DND-41 (cell line): ENCODE results near the gene RSPH6A.

Source experiments
- EZH2 ChIP-seq: IDR thresholded peaks from 3 replicates; pipeline ENCODE4 v1.6.1; 2012; ENCODE audit warnings: borderline replicate concordance, low read depth, mild to moderate bottlenecking, moderate library complexity, low read length, inconsistent platforms; ENCODE audit not compliant: severe bottlenecking
- TF ChIP-seq, protein P1 (sequence below): IDR thresholded peaks from 2 replicates; pipeline ENCODE4 v1.5.1; 2012; ENCODE audit warnings: borderline replicate concordance, low read length, moderate library complexity, mild to moderate bottlenecking; ENCODE audit not compliant: poor library complexity, severe bottlenecking; ENCODE audit errors: extremely low read depth

DNA sequence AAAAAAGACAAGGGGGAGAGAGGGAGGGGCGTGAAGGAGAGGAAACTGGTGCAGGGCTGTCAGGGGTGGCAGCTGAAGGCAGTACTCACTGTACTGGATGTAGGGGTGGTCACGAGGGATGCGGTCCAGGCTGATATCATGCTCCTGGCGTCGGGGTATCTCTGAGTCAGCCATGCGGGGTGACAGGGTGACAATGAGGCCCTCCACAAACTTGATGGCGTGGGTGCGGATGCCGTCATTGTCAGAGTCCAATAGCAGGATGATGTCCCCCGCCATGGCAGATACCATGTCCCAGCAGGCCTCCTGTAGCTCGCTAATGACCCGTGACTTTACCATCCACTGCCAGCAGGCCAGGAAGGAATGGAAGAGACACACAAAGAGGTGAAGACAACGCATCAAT lies 32.6 kb upstream of the RSPH6A start:
- TF ChIP-seq, protein P1, sequence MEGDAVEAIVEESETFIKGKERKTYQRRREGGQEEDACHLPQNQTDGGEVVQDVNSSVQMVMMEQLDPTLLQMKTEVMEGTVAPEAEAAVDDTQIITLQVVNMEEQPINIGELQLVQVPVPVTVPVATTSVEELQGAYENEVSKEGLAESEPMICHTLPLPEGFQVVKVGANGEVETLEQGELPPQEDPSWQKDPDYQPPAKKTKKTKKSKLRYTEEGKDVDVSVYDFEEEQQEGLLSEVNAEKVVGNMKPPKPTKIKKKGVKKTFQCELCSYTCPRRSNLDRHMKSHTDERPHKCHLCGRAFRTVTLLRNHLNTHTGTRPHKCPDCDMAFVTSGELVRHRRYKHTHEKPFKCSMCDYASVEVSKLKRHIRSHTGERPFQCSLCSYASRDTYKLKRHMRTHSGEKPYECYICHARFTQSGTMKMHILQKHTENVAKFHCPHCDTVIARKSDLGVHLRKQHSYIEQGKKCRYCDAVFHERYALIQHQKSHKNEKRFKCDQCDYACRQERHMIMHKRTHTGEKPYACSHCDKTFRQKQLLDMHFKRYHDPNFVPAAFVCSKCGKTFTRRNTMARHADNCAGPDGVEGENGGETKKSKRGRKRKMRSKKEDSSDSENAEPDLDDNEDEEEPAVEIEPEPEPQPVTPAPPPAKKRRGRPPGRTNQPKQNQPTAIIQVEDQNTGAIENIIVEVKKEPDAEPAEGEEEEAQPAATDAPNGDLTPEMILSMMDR, result no peak
- TF ChIP-seq EZH2, result no peak
